Activated CD4-positive, alpha-beta T cell treated with anti-CD3 and anti-CD28 coated beads for 36 hours (primary cell): ENCODE results near the gene ACOX3. TPM values are rescaled to one million over a fixed set of nuclear protein-coding genes. Genes with fewer than 3 reads are reported as not detected.

ENCODE experiments used
- ATAC-seq: fragments of 200-7000 bp; cut with Tn5 transposase; one replicate; pipeline ENCODE4 v1.10.0; 2021; ENCODE audit warnings: mild to moderate bottlenecking, moderate library complexity
- CTCF ChIA-PET: fragments of 350-600 bp; sonication (Branson Sonifier 250); formaldehyde crosslinking; loops from one replicate; lab custom pipeline; 2021; ENCODE audit warnings: antibody characterized with exemption; lab: Charles Lee
- POLR2A ChIA-PET: fragments of 350-600 bp; sonication (Branson Sonifier 250); formaldehyde crosslinking; loops from one replicate; lab custom pipeline; 2021; ENCODE audit warnings: antibody characterized with exemption, inconsistent platforms; lab: Charles Lee
- DNase-seq: peaks from one replicate; pipeline ENCODE4 v3.0.0-alpha.2; 2020
- H3K27ac Mint-ChIP-seq: one replicate; pipeline ENCODE4 v1.8.0; 2021; ENCODE audit warnings: mixed read lengths
- H3K27me3 Mint-ChIP-seq: one replicate; pipeline ENCODE4 v1.8.0; 2021; ENCODE audit warnings: mixed read lengths
- H3K36me3 Mint-ChIP-seq: one replicate; pipeline ENCODE4 v1.8.0; 2021; ENCODE audit warnings: low read depth, mixed read lengths
- H3K4me1 Mint-ChIP-seq: one replicate; pipeline ENCODE4 v1.8.0; 2021; ENCODE audit warnings: mixed read lengths
- H3K4me3 Mint-ChIP-seq: one replicate; pipeline ENCODE4 v1.8.0; 2021; ENCODE audit warnings: mild to moderate bottlenecking, moderate library complexity, mixed read lengths
- H3K9me3 Mint-ChIP-seq: one replicate; pipeline ENCODE4 v1.8.0; 2021; ENCODE audit warnings: low read depth, mixed read lengths
- intact Hi-C, 2 experiments: fragments of 100-400 bp; cut with DNase I in 1 of 2; cut with micrococcal nuclease in 1 of 2; formaldehyde crosslinking; loops; one replicate each; pipeline versions ENCODE4 v1.14.2 to v1.15.1; 2022 to 2024; cut with DNase I, micrococcal nuclease
- total RNA-seq, 2 experiments: library from RNA; stranded (reverse); gene quantifications; one replicate each; pipeline ENCODE4 v1.2.3, GENCODE V29; 2021

Gene ACOX3
- total RNA-seq, 2 experiments from 2014 or later, result 20.5 to 29.3 TPM

GRCh38 chr4:8369426-8370105 is 71.0 kb downstream of the ACOX3 start:
- intact Hi-C loops, result no loop called here
- no peaks in the 10 kb centered on the region for H3K27me3 Mint-ChIP-seq
- ChIA-PET CTCF (no interaction called here), POLR2A (no interaction called here)
- H3K4me1 Mint-ChIP-seq, result no peaks in the 10 kb centered on the region
- no peak for DNase-seq
- peaks cover 14% of the 10 kb centered on the region for H3K36me3 Mint-ChIP-seq
- H3K4me3 Mint-ChIP-seq, result no peak overlapping the region
- ATAC-seq, result no peak
- no peak overlapping the region for H3K27ac Mint-ChIP-seq
- H3K9me3 Mint-ChIP-seq, result no peaks in the 10 kb centered on the region

- no peak overlapping the region for H3K4me3 Mint-ChIP-seq
- DNase-seq (no peak), ATAC-seq (no peak)
- no peaks in the 10 kb centered on the region for H3K4me1 Mint-ChIP-seq
- H3K27ac Mint-ChIP-seq, result no peak overlapping the region
- H3K9me3 Mint-ChIP-seq, result no peaks in the 10 kb centered on the region
- CTCF ChIA-PET, result no interaction called here
- peaks cover 14% of the 10 kb centered on the region for H3K36me3 Mint-ChIP-seq
- intact Hi-C loops, result no loop called here
- H3K27me3 Mint-ChIP-seq, result no peaks in the 10 kb centered on the region
- POLR2A ChIA-PET, result no interaction called here
These were observed 71.5 kb downstream of the ACOX3 start for GRCh38 chr4:8368998-8369397.

DNA sequence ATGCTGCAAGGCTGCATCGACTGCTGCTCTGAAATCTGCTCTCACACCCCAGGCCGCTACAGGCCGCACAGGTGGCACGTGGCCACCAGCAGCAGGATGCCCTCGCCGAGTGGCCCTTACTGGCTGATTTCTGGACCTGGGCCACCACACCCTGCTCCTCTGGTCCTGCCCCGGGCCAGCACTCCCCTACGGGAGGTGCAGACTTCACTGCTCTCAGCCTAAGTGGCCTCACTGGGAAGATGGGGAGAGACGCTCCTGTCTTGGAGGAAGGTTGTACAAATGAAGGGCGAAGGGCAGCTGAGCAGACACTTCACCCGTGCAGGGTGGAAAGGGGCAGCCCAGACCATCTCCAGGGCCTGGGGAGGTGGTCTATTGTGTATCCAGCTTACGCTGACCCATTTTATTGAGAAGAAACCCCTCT is 72.5 kb downstream of the ACOX3 start:
- Mint-ChIP-seq H3K36me3 (peaks cover 16% of the 10 kb centered on the region), H3K27me3 (no peaks in the 10 kb centered on the region), H3K27ac (no peak overlapping the region), H3K4me3 (no peak overlapping the region), H3K9me3 (peaks cover 4% of the 10 kb centered on the region), H3K4me1 (no peaks in the 10 kb centered on the region)
- intact Hi-C loops, result no loop called here
- DNase-seq, result no peak
- ChIA-PET CTCF (interaction anchor here (0.7 kb wide), 2 partner anchors 17 to 257 kb away, joined by 3 read pairs; no protein-coding TSS in a partner anchor), POLR2A (interaction anchor here (0.7 kb wide), 1 partner anchor 49 kb away, joined by 3 read pairs; no protein-coding TSS in a partner anchor)
- no peak for ATAC-seq

DNA sequence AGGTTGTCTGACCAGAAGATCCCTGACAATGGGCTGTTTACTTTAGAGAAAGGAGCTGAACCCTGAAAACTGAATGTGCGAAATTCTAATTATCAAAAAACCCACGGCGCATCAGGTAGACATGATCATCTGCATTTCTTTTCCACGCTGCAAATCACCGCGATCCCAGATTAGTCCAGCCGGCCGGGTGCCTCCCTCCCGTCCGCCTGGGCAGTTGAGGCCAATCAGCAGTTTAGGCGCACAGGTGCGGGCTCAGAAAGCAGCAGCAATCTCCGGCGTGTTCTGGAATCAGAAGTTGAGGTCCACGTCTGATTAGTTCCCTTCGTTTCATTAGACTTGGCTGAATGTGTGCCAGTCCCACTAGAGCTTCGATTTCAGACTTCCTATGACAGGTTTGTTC is 73.9 kb downstream of the ACOX3 start:
- intact Hi-C loops, result no loop called here
- Mint-ChIP-seq H3K27ac (no peak overlapping the region), H3K9me3 (peaks cover 12% of the 10 kb centered on the region), H3K36me3 (peaks cover 16% of the 10 kb centered on the region), H3K4me3 (no peak overlapping the region), H3K27me3 (no peaks in the 10 kb centered on the region), H3K4me1 (no peaks in the 10 kb centered on the region)
- CTCF ChIA-PET, result no interaction called here
- DNase-seq, result no peak
- POLR2A ChIA-PET, result no interaction called here
- ATAC-seq, result no peak

DNA sequence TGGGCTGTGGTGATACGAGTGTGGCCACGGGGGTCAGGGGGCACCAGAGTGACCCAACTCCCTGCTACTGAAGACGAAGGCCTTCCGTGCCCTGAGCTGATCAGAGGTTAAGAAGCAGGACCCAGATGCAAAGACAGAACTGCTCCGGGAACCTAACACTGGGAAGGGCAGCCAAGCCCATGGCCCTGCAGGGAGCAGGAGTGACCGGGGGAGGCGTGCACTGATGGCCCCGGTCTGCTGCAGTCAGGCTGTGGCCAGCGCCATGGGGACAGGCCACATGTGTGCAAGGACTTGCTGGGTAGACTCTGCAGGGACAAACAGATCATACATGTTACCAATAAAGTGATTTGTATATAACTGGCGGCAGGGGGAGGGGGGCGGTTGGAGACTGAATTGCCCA is 74.6 kb downstream of the ACOX3 start:
- Mint-ChIP-seq H3K9me3 (peaks cover 12% of the 10 kb centered on the region), H3K27ac (no peak overlapping the region), H3K27me3 (no peaks in the 10 kb centered on the region), H3K4me1 (no peaks in the 10 kb centered on the region), H3K4me3 (no peak overlapping the region), H3K36me3 (peaks cover 16% of the 10 kb centered on the region)
- CTCF ChIA-PET, result no interaction called here
- POLR2A ChIA-PET, result no interaction called here
- intact Hi-C loops, result no loop called here
- DNase-seq (no peak), ATAC-seq (no peak)

DNA sequence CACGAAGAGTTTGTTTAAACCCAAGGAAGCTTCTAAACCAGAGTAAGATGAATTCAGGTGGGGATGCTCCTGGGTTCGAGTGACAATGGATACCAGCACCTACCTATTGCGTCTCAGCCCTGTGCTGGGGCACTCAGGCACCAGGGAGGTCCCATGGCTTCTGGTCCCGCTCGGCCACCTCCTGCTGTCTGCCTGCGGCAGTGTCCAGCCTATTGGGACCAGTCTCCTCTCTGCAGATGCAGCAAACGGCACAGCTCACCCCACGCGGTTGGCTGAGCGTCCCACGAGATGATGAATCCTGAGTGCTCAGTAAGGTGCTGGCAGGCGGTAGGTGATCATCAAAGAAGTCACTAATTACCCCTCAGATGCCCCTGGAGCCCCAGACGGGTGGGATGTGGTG is 75.2 kb downstream of the ACOX3 start:
- ChIA-PET POLR2A (no interaction called here), CTCF (no interaction called here)
- H3K4me1 Mint-ChIP-seq, result no peaks in the 10 kb centered on the region
- peaks cover 16% of the 10 kb centered on the region for H3K36me3 Mint-ChIP-seq
- H3K27ac Mint-ChIP-seq, result no peak overlapping the region
- ATAC-seq (no peak), DNase-seq (no peak)
- no peak overlapping the region for H3K4me3 Mint-ChIP-seq
- intact Hi-C loops, result no loop called here
- peaks cover 12% of the 10 kb centered on the region for H3K9me3 Mint-ChIP-seq
- H3K27me3 Mint-ChIP-seq, result no peaks in the 10 kb centered on the region

DNA sequence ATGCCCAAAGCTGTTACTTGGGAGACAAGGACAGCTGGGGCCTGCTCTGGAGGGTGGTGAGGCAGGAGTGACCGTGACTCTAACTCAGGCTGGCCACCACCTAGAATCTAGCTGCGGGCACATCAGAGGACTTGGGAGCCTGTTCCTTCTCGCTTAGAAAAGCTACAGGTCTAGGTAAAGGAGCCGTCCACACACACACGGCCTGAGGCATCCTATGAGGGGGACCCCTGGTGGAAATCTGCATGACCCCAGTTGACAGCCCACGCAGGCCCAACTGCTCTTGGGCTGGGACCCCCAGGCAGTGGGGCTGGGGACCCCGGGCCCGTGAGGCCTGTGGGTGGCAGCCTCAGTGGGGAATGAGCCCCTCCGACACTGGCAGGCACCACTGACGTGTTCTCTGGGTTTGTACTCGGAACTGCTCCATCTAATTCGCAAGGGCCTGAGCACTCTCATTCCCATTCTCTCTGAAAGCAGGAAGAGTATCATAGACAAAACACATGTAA is 75.6 kb downstream of the ACOX3 start:
- no peak for DNase-seq
- Mint-ChIP-seq H3K36me3 (peaks cover 16% of the 10 kb centered on the region), H3K4me1 (no peaks in the 10 kb centered on the region), H3K27ac (no peak overlapping the region), H3K27me3 (no peaks in the 10 kb centered on the region), H3K4me3 (no peak overlapping the region), H3K9me3 (peaks cover 12% of the 10 kb centered on the region)
- intact Hi-C loops, result no loop called here
- POLR2A ChIA-PET, result no interaction called here
- no peak for ATAC-seq
- CTCF ChIA-PET, result no interaction called here

- POLR2A ChIA-PET, result no interaction called here
- CTCF ChIA-PET, result no interaction called here
- no peak overlapping the region for H3K4me3 Mint-ChIP-seq
- no peak overlapping the region for H3K27ac Mint-ChIP-seq
- ATAC-seq, result no peak
- no peak for DNase-seq
- H3K4me1 Mint-ChIP-seq, result no peaks in the 10 kb centered on the region
- peaks cover 12% of the 10 kb centered on the region for H3K9me3 Mint-ChIP-seq
- H3K36me3 Mint-ChIP-seq, result peaks cover 16% of the 10 kb centered on the region
- intact Hi-C loops, result no loop called here
- no peaks in the 10 kb centered on the region for H3K27me3 Mint-ChIP-seq
These were observed 76.4 kb downstream of the ACOX3 start for GRCh38 chr4:8364141-8364540.

- Mint-ChIP-seq H3K9me3 (peaks cover 12% of the 10 kb centered on the region), H3K36me3 (peaks cover 16% of the 10 kb centered on the region), H3K4me3 (no peak overlapping the region), H3K27ac (no peak overlapping the region), H3K27me3 (no peaks in the 10 kb centered on the region), H3K4me1 (no peaks in the 10 kb centered on the region)
- CTCF ChIA-PET, result interaction anchor here (0.9 kb wide), 1 partner anchor 33 kb away, joined by 3 read pairs; no protein-coding TSS in a partner anchor
- DNase-seq, result no peak
- POLR2A ChIA-PET, result no interaction called here
- no peak for ATAC-seq
- intact Hi-C loops, result no loop called here
These were observed 78.0 kb downstream of the ACOX3 start for GRCh38 chr4:8362483-8362882.

GRCh38 chr4:8359193-8359592 is 81.3 kb downstream of the ACOX3 start:
- intact Hi-C loops, result no loop called here
- Mint-ChIP-seq H3K4me3 (no peak overlapping the region), H3K36me3 (peaks cover 2% of the 10 kb centered on the region), H3K4me1 (no peaks in the 10 kb centered on the region), H3K9me3 (peaks cover 12% of the 10 kb centered on the region), H3K27ac (no peak overlapping the region), H3K27me3 (no peaks in the 10 kb centered on the region)
- DNase-seq (no peak), ATAC-seq (no peak)
- CTCF ChIA-PET, result no interaction called here
- POLR2A ChIA-PET, result no interaction called here

DNA sequence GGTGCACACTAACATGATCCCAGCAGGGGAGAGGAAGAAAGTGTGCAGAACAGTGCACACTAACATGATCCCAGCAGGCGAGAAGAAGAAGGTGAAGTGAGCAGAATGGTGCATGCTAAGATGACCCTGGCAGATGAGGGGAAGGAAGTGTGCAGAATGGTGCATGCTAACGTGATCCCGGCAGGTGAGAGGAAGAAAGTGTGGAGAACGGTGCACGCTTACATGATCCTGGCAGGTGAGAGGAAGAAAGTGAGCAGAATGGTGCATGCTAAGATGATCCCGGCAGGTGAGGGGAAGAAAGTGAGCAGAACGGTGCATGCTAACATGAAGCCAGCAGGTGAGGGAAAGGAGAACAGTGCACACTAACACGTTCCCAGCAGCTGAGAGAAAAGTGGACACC is 83.7 kb downstream of the ACOX3 start:
- DNase-seq (no peak), ATAC-seq (no peak)
- Mint-ChIP-seq H3K27ac (no peak overlapping the region), H3K36me3 (no peaks in the 10 kb centered on the region), H3K9me3 (no peaks in the 10 kb centered on the region), H3K4me1 (no peaks in the 10 kb centered on the region), H3K4me3 (no peak overlapping the region), H3K27me3 (no peaks in the 10 kb centered on the region)
- intact Hi-C loops, result no loop called here
- ChIA-PET CTCF (no interaction called here), POLR2A (no interaction called here)

GRCh38 chr4:8355864-8356565 is 84.5 kb downstream of the ACOX3 start:
- no peaks in the 10 kb centered on the region for H3K9me3 Mint-ChIP-seq
- no peaks in the 10 kb centered on the region for H3K4me1 Mint-ChIP-seq
- ChIA-PET CTCF (no interaction called here), POLR2A (no interaction called here)
- H3K27me3 Mint-ChIP-seq, result no peaks in the 10 kb centered on the region
- ATAC-seq, result no peak
- no peaks in the 10 kb centered on the region for H3K36me3 Mint-ChIP-seq
- no peak overlapping the region for H3K4me3 Mint-ChIP-seq
- intact Hi-C loops, result no loop called here
- DNase-seq, result no peak
- no peak overlapping the region for H3K27ac Mint-ChIP-seq
